NCI-H748 (cell line): ENCODE data around the gene PLEKHA8.

ENCODE experiments used
- DNase-seq: peaks from one replicate; lab custom pipeline; 2025; ENCODE audit not compliant: unreplicated experiment; lab: John Stamatoyannopoulos, UW

The PLEKHA8 gene

GRCh38 chr7:30166155-30166840, 138.1 kb downstream of the PLEKHA8 start:
- DNase-seq = peak; percentile 30

- DNase-seq = no peak
Observed at GRCh38 chr7:30166841-30167235, 138.6 kb downstream of the PLEKHA8 start.

- no peak for DNase-seq
Observed at GRCh38 chr7:30167901-30168300, 139.7 kb downstream of the PLEKHA8 start.

- DNase-seq = no peak
Observed at GRCh38 chr7:30168835-30169573, 140.8 kb downstream of the PLEKHA8 start.

- no peak for DNase-seq
Observed at GRCh38 chr7:30169579-30169978, 141.4 kb downstream of the PLEKHA8 start.

GRCh38 chr7:30170476-30171205, 142.4 kb downstream of the PLEKHA8 start:
- DNase-seq = no peak

DNA sequence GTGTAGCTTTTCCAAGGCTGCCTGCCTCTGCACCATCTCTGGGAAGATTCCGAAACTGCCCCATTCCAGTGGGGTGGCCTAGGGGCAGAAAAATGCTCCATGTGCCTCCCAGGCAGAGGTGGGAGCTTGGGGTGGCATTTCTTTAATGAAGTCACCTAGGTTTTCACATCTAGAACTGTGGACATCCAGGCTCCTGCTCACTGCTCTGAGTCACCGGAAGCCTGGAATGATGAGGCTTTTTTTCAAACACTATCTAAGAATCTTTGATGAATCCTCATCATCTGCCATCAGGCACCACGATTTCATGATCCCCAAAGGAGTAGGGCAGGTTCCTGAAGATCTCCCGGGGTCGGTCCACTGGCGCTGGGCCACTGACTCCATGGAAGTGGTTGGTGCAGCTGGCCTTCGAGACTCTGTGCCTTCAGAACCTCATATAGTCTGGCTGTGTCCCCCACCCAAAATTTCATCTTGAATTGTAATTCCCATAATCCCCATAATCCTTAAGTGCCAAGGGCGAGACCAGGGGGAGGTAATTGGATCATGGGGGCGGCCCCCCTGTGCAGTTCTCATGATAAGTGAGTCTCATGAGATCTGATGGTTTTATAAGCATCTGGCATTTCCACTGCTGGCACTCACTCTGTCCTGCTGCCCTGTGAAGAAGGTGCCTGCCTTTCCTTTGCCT, 143.7 kb downstream of the PLEKHA8 start:
- no peak for DNase-seq

- no peak for DNase-seq
Observed at GRCh38 chr7:30172451-30172850, 144.2 kb downstream of the PLEKHA8 start.

- peak; percentile 85 for DNase-seq
Observed at GRCh38 chr7:30173058-30173897, 145.1 kb downstream of the PLEKHA8 start.

DNA sequence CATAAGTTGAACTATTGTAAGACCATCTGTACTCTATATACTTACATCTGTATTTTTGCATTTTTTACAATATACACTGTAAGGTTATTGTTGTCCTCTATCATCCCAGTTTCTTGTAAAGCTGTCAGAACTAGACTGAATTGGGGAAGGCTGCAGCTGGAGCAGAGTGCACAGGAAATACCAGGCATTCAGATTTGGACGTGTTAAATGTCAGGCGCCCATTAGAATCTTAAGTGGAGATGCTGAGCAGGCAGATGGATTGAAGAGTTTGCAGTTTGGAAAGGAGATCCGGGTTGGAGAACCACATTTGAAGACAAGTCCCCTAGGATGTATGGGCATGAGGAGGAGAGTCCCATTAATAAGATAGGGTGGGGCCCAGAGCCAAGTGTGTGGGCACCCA, 147.0 kb downstream of the PLEKHA8 start:
- no peak for DNase-seq

GRCh38 chr7:30175636-30176147, 147.5 kb downstream of the PLEKHA8 start:
- no peak for DNase-seq

- DNase-seq = no peak
Observed at GRCh38 chr7:30176463-30177109, 148.4 kb downstream of the PLEKHA8 start.

DNA sequence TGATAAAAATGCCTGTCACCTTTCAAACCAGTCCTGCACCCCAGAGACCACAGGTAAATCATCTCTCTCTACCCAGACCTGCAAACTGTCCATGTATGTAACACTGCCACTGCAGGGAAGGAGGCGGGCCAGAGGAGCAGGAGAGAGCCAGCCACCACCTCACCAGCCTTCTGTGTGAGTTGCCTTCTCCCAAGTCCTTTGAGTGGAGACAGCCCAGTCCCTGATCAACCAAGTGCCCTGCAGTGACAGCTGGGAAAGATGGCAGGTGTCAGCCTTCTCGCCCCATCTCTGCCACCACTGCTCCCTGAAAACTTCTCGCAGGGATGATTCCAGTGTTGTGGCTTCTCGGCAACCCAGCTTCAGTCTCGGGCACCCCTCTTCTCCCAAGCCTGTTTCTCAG, 149.0 kb downstream of the PLEKHA8 start:
- no peak for DNase-seq

DNA sequence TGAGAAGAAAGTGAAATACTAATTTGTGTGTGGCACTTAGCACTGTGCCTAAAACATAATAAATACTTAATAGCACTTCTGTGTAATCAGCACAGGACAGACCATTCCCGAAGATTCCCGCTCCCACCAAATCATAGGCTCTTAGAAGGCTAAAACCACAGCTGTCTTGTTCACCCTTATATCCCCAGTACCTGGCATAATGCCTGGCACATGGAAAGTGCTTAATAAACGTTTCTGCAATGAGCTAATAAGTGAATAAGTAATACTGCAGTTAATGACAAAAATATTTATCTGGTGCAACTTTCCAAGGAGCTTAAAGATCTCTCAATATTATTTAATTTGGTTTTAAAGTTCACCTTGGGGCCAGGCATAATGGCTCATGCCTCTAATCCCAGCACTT, 149.8 kb downstream of the PLEKHA8 start:
- DNase-seq = no peak

DNA sequence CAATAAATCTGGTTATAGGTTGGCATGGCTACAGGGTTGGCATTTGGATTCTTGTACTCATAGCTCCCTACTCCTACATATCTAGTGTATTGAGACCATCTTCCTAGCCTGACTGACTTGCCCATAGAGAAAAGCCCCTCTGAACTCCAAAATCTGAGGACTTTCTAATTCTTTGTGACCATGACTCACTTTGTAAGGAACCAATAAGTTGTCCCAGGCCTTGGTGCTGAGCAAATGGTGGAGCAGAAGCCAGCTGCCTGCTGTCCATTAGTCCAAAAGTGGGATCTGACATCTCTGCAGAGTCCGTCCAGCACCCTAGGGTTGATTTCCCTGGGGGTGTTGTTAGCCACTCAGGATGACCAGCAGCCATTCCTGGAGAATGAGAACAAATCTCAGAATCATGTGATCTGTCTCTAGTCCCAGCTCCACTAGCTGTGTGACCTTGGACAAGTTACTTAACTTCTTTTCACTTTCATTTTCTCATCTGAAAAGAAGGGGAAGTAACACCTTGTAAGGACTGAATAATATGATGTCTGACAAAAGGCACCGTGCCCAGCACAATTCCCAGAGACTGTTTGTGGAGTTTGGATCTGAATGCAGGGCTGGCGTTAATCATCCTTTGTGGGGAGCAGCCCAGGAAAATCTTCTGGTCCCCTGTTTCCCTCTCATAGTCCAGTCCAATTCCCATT, 150.7 kb downstream of the PLEKHA8 start:
- DNase-seq = no peak
